ENCODE results near the gene LRRC15. TPM values are rescaled to one million over a fixed set of nuclear protein-coding genes. Genes with fewer than 3 reads are reported as not detected.

Gene LRRC15
- polyA plus RNA-seq, 3 donors = not detected

DNA sequence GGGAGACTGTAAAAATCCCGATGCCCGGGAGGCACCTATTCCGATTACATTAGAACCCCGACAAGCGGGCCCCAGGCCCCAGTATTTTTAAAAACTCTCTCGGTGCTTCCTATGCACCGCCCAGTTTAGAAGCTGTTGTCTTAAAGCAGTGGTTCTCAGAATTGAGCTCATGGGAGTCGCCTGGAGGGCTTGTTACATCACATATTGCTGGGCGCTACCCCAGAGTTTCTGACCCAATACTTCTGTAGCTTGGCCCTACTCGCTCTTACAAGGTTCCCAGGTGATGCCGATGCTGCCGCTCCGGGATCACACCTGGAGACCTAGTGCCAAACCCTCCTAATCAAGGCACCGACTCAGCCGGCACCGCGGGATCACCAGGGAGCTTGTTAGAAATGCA is 53.6 kb downstream of the LRRC15 start:
- H3K4me2 ChIP-seq (replicated peaks; ENCODE audit: extremely low read depth, low read length, poor library complexity, severe bottlenecking) = peak overlapping the region; percentile 92
- intact Hi-C loops (cut with micrococcal nuclease) = loop anchor here (2.0 to 10.0 kb wide), 2 partner anchors 535 to 651 kb away; no protein-coding TSS in a partner anchor
- 9% methylated on average over 12 of the region's 17 CpGs for WGBS (ENCODE audit: insufficient coverage)
- peak overlapping the region; percentile 85 for H2AFZ ChIP-seq (ENCODE audit: insufficient read depth, low read depth, low read length, poor library complexity, severe bottlenecking)
- no peaks in the 10 kb centered on the region for H4K20me1 ChIP-seq (ENCODE audit: insufficient read depth, low read length)
- Mint-ChIP-seq H3K27ac (no peak overlapping the region), H3K4me3 (peak overlapping the region in 1 of 2 donors; percentile 9), H3K9me3 (peaks cover 7 to 20% (median 12%) of the 10 kb centered on the region in 7 donors), H3K36me3 (no peaks in the 10 kb centered on the region), H3K4me1 (peaks cover 8% of the 10 kb centered on the region), H3K27me3 (ENCODE audit: low read depth in 3 of 3) (peaks cover 55 to 78% (median 59%) of the 10 kb centered on the region in 3 donors)
- H3K9me3 ChIP-seq (replicated peaks in 1 of 2; ENCODE audit: control insufficient read depth in 1 of 2, insufficient read depth in 1 of 2, low read length in 2 of 2) = peaks cover 9% of the 10 kb centered on the region in 2 donors
- peak overlapping the region in 1 of 3 experiments; percentile 71 for H3K4me3 ChIP-seq (replicated peaks in 1 of 3; ENCODE audit: low read depth in 2 of 3, low read length in 3 of 3)
- no peaks in the 10 kb centered on the region for H3K36me3 ChIP-seq (replicated peaks in 1 of 2; ENCODE audit: control insufficient read depth in 1 of 2, insufficient read depth in 2 of 2, low read length in 2 of 2)
- no peaks in the 10 kb centered on the region for H3K79me2 ChIP-seq (ENCODE audit: insufficient read depth, low read length)
- peaks cover 30 to 61% of the 10 kb centered on the region in 2 donors for H3K27me3 ChIP-seq (ENCODE audit: control insufficient read depth in 2 of 2, insufficient read depth in 2 of 2, low read length in 2 of 2)
- no peak overlapping the region for H3K9ac ChIP-seq (ENCODE audit: insufficient read depth, low read length, poor library complexity, severe bottlenecking)
- TF ChIP-seq CTCF (IDR thresholded peaks at IDR 0.05) = peak; percentile 67
- no peak overlapping the region for H3K27ac ChIP-seq (ENCODE audit: low read depth in 1 of 2, low read length in 2 of 2)
- peaks cover 6 to 14% of the 10 kb centered on the region in 2 donors for H3K4me1 ChIP-seq (ENCODE audit: control insufficient read depth in 1 of 2, insufficient read depth in 2 of 2, low read length in 2 of 2)
- no peak for DNase-seq

DNA sequence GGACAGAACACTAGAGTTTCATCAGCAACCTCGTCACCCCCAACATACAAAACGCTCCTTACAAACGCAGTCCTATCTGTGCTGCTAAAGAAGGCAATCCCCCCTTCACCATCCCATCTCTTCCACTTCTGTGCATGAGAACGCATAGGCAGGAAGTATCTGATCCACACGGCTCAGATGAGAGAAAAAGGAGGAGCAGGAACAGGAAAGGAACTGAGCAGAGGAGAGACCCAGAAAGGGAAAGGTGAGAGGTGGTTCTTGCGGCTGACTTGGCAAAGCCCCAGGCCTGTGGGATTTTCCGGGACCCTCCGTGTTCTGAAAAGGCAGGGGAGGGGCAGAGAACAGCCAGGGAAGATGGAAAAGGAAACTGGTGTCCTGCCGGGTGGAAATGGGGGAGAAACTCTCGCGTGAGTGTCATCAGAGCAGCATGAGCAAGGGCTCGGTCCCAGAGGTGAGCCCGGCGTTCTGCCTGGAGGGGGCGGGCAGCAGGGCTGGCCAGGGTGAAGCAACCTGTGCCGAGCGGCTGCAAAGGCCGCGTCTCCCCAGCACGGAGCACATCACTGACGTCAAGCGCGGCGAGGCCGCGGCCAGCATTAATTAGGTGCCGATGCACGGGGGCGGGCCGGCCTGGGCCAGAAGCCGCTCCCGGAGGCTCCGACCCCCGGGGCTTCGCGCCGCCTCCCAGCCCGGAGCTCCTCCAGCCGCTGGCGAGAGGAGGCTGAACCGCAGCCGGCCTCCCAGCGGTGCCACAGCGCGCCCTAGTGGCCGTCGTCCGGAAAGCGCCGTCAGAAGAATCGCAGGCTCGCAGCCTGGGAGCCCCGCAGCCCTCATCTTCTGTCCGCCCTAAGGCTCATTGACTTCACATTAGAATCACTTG is 54.2 kb downstream of the LRRC15 start:
- H3K27ac Mint-ChIP-seq = peak overlapping the region in 1 of 7 donors; percentile 10
- intact Hi-C loops (cut with micrococcal nuclease) = loop anchor here in 1 of 2 donors (2.0 to 10.0 kb wide), 2 partner anchors 535 to 651 kb away; no protein-coding TSS in a partner anchor
- Histone ChIP-seq H3K4me3 (replicated peaks in 1 of 3; ENCODE audit: low read depth in 2 of 3, low read length in 3 of 3) (peak overlapping the region; percentile 17 to 71 (median 50)), H3K27me3 (ENCODE audit: control insufficient read depth in 2 of 2, insufficient read depth in 2 of 2, low read length in 2 of 2) (peaks cover 30 to 61% of the 10 kb centered on the region in 2 donors), H4K20me1 (ENCODE audit: insufficient read depth, low read length) (no peaks in the 10 kb centered on the region), H2AFZ (ENCODE audit: insufficient read depth, low read depth, low read length, poor library complexity, severe bottlenecking) (peak overlapping the region; percentile 85), H3K4me2 (replicated peaks; ENCODE audit: extremely low read depth, low read length, poor library complexity, severe bottlenecking) (peak overlapping the region; percentile 92), H3K9me3 (replicated peaks in 1 of 2; ENCODE audit: control insufficient read depth in 1 of 2, insufficient read depth in 1 of 2, low read length in 2 of 2) (peaks cover 9% of the 10 kb centered on the region in 2 donors), H3K36me3 (replicated peaks in 1 of 2; ENCODE audit: control insufficient read depth in 1 of 2, insufficient read depth in 2 of 2, low read length in 2 of 2) (no peaks in the 10 kb centered on the region), H3K27ac (ENCODE audit: low read depth in 1 of 2, low read length in 2 of 2) (no peak overlapping the region), H3K79me2 (ENCODE audit: insufficient read depth, low read length) (no peaks in the 10 kb centered on the region), H3K9ac (ENCODE audit: insufficient read depth, low read length, poor library complexity, severe bottlenecking) (peak overlapping the region; percentile 53), H3K4me1 (ENCODE audit: control insufficient read depth in 1 of 2, insufficient read depth in 2 of 2, low read length in 2 of 2) (peaks cover 6 to 14% of the 10 kb centered on the region in 2 donors)
- peaks cover 8% of the 10 kb centered on the region for H3K4me1 Mint-ChIP-seq
- peak; percentile 60 to 68 (median 67) for DNase-seq
- no peaks in the 10 kb centered on the region for H3K36me3 Mint-ChIP-seq
- peaks cover 7 to 20% (median 12%) of the 10 kb centered on the region in 7 donors for H3K9me3 Mint-ChIP-seq
- TF ChIP-seq CTCF (IDR thresholded peaks at IDR 0.05) = peak; percentile 97
- peaks cover 54 to 80% (median 56%) of the 10 kb centered on the region in 3 donors for H3K27me3 Mint-ChIP-seq (ENCODE audit: low read depth in 3 of 3)
- WGBS (ENCODE audit: insufficient coverage) = under 1% methylated on average over 51 of the region's 54 CpGs
- H3K4me3 Mint-ChIP-seq = peak overlapping the region; percentile 81 to 93

Data from CD14-positive monocyte (primary cell).